ACC112 (cell line): ENCODE measurements around the gene PCDHB15.
"Not testable (repeated sequence)": the region's sequence is repeated elsewhere in the genome, so short reads cannot be mapped to it uniquely, and the experiment has no call there.

Source experiments
- H2AFZ ChIP-seq: fragments of 200-600 bp; sonication (generic); one replicate; pipeline ENCODE4 v1.6.0; 2017; ENCODE audit warnings: antibody characterized with exemption, low read length; ENCODE audit not compliant: unreplicated experiment
- H3K27ac ChIP-seq: fragments of 200-600 bp; sonication (generic); 2 replicates; pipeline ENCODE4 v1.5.1; 2014; ENCODE audit warnings: low read depth, mild to moderate bottlenecking, antibody characterized with exemption, low read length, moderate library complexity
- H3K27me3 ChIP-seq: fragments of 200-600 bp; sonication (generic); 2 replicates; pipeline ENCODE4 v1.6.1; 2014; ENCODE audit warnings: mild to moderate bottlenecking, antibody characterized with exemption, low read length, moderate library complexity, mixed read lengths; ENCODE audit not compliant: insufficient read depth
- H3K36me3 ChIP-seq: fragments of 200-600 bp; sonication (generic); 2 replicates; pipeline ENCODE4 v1.6.1; 2016; ENCODE audit warnings: mild to moderate bottlenecking, antibody characterized with exemption, low read length, moderate library complexity, mixed read lengths; ENCODE audit not compliant: insufficient read depth
- H3K4me1 ChIP-seq: fragments of 200-600 bp; sonication (generic); one replicate; pipeline ENCODE4 v1.6.1; 2016; ENCODE audit warnings: low read length, mixed read lengths; ENCODE audit not compliant: insufficient read depth, unreplicated experiment, control insufficient read depth
- H3K4me3 ChIP-seq: fragments of 200-600 bp; sonication (generic); 2 replicates; pipeline ENCODE4 v1.5.1; 2014; ENCODE audit warnings: mild to moderate bottlenecking, low read depth, low read length
- H3K79me2 ChIP-seq: fragments of 200-600 bp; sonication (generic); one replicate; pipeline ENCODE4 v1.6.0; 2016; ENCODE audit warnings: low read length; ENCODE audit not compliant: control insufficient read depth, unreplicated experiment, insufficient read depth

The PCDHB15 gene

DNA sequence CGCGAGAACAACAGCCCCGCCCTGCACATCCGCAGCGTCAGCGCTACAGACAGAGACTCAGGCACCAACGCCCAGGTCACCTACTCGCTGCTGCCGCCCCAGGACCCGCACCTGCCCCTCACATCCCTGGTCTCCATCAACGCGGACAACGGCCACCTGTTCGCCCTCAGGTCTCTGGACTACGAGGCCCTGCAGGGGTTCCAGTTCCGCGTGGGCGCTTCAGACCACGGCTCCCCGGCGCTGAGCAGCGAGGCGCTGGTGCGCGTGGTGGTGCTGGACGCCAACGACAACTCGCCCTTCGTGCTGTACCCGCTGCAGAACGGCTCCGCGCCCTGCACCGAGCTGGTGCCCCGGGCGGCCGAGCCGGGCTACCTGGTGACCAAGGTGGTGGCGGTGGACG lies 29.7 kb upstream of the PCDHB15 start:
- not testable (repeated sequence) for H3K36me3 ChIP-seq, H2AFZ ChIP-seq, H3K4me1 ChIP-seq, H3K4me3 ChIP-seq, H3K79me2 ChIP-seq, H3K27ac ChIP-seq
- H3K27me3 ChIP-seq = peaks cover 16% of the 10 kb centered on the region; the same call in 1 of the 2 replicates

DNA sequence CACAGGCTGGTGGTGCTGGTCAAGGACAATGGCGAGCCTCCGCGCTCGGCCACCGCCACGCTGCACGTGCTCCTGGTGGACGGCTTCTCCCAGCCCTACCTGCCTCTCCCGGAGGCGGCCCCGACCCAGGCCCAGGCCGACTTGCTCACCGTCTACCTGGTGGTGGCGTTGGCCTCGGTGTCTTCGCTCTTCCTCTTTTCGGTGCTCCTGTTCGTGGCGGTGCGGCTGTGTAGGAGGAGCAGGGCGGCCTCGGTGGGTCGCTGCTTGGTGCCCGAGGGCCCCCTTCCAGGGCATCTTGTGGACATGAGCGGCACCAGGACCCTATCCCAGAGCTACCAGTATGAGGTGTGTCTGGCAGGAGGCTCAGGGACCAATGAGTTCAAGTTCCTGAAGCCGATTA lies 29.2 kb upstream of the PCDHB15 start:
- H3K36me3 ChIP-seq, H3K4me1 ChIP-seq, H3K27ac ChIP-seq, H3K79me2 ChIP-seq, H3K4me3 ChIP-seq, H2AFZ ChIP-seq: not testable (repeated sequence)
- peaks cover 16% of the 10 kb centered on the region; the same call in 1 of the 2 replicates for H3K27me3 ChIP-seq

DNA sequence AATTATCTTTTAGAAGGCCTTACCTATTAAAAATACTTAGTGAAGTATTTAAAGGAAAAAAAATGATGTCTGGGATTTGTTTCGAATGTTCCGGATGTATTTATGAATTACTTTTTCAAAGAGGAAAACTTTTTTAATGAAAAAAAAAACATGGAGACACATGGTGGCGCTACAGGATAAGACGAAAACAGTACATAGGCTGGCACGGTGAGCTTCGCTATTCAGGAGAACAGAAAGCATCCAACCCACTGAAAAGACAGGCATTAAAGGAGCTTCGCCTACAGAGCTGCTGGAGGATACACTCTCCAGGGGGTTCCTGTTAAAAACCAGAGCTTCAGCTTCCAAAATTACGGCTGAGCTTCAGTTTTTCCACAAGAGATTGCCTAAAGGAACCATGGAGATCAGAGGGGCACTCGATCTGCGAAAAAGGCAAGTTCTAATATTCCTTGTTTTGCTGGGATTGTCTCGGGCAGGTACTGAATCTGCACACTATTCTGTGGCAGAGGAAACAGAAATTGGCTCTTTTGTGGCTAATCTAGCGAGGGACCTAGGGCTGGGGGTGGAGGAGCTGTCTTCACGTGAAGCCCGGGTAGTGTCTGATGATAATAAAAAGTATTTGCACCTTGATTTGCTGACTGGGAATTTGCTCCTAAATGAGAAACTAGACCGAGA lies 21.9 kb upstream of the PCDHB15 start, which contains the start of gene PCDHB14:
Gene PCDHB14 (plus strand): TSS at position 232 of the 672 bp plus-strand sequence. CDS start 163 bp downstream, at position 395.
- Histone ChIP-seq H3K79me2 (no peaks in the 10 kb centered on the region), H2AFZ (no peak within 1 kb of the TSS), H3K27me3 (peaks cover 33% of the 10 kb centered on the region), H3K27ac (no peak within 1 kb of the TSS), H3K4me1 (no peaks in the 10 kb centered on the region), H3K4me3 (peak within 1 kb of the TSS; percentile 70), H3K36me3 (no peaks in the 10 kb centered on the region)

DNA sequence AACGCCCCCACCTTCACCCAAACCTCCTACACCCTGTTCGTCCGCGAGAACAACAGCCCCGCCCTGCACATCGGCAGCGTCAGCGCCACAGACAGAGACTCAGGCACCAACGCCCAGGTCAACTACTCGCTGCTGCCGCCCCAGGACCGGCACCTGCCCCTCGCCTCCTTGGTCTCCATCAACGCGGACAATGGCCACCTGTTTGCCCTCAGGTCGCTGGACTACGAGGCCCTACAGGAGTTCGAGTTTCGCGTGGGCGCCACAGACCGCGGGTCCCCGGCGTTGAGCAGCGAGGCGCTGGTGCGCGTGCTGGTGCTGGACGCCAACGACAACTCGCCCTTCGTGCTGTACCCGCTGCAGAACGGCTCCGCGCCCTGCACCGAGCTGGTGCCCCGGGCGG lies 20.4 kb upstream of the PCDHB15 start:
- not testable (repeated sequence) for H3K27ac ChIP-seq

DNA sequence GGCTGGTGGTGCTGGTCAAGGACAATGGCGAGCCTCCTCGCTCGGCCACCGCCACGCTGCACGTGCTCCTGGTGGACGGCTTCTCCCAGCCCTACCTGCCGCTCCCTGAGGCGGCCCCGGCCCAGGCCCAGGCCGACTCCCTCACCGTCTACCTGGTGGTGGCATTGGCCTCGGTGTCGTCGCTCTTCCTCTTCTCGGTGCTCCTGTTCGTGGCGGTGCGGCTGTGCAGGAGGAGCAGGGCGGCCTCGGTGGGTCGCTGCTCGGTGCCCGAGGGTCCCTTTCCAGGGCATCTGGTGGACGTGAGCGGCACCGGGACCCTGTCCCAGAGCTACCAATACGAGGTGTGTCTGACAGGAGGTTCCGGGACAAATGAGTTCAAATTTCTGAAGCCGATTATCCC lies 19.8 kb upstream of the PCDHB15 start:
- peaks cover 33% of the 10 kb centered on the region for H3K27me3 ChIP-seq
- H3K36me3 ChIP-seq, H3K27ac ChIP-seq, H2AFZ ChIP-seq, H3K4me3 ChIP-seq, H3K4me1 ChIP-seq, H3K79me2 ChIP-seq: not testable (repeated sequence)

More for the DNA sequence above, 20.4 kb upstream of the PCDHB15 start:
- not testable (repeated sequence) for H3K4me3 ChIP-seq, H3K4me1 ChIP-seq, H3K79me2 ChIP-seq, H3K36me3 ChIP-seq, H2AFZ ChIP-seq
- peaks cover 33% of the 10 kb centered on the region for H3K27me3 ChIP-seq

DNA sequence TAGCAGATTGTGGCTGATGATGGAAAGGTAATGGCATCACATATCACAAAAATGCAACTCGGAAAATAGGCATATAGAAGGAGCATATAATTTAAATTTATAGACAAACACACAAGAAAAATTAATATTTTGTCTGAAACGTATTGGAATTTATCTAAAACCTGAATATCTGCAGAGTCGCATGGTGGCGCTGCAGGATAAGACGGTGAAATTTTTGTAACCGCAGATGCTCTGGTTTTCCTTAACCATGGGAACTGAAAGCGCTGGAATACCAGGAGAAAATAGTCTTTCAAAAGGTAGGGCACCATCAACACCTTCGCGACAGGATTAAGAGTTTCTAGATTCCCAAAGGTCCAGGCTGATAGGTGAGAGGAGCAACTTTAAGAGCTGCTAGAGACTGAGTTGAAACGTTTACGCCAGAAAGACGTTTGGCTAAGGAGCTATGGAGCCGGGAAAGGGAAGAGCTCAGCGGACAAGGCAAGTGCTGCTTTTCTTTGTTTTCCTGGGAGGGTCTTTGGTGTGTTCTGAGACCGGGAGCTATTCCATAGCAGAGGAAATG lies 11.0 kb upstream of the PCDHB15 start:
- no peaks in the 10 kb centered on the region for H3K79me2 ChIP-seq
- no peaks in the 10 kb centered on the region for H3K36me3 ChIP-seq
- H3K4me3 ChIP-seq = peak overlapping the region; percentile 54
- H3K27ac ChIP-seq = no peak overlapping the region
- H3K4me1 ChIP-seq = no peaks in the 10 kb centered on the region
- peaks cover 41% of the 10 kb centered on the region for H3K27me3 ChIP-seq
- no peak overlapping the region for H2AFZ ChIP-seq

GRCh38 chr5:141235922-141236321 lies 9.3 kb upstream of the PCDHB15 start:
- not testable (repeated sequence) for H3K79me2 ChIP-seq

GRCh38 chr5:141236516-141237313 lies 8.5 kb upstream of the PCDHB15 start:
- no peaks in the 10 kb centered on the region for H3K79me2 ChIP-seq
- H3K4me1 ChIP-seq = no peaks in the 10 kb centered on the region
- H3K27me3 ChIP-seq = peaks cover 62% of the 10 kb centered on the region
- H2AFZ ChIP-seq = no peak overlapping the region
- H3K4me3 ChIP-seq = no peak overlapping the region
- no peak overlapping the region for H3K27ac ChIP-seq
- no peaks in the 10 kb centered on the region for H3K36me3 ChIP-seq

More at GRCh38 chr5:141235922-141236321, 9.3 kb upstream of the PCDHB15 start:
- H3K36me3 ChIP-seq, H3K4me3 ChIP-seq, H2AFZ ChIP-seq, H3K27ac ChIP-seq, H3K4me1 ChIP-seq: not testable (repeated sequence)
- H3K27me3 ChIP-seq = peaks cover 57% of the 10 kb centered on the region

DNA sequence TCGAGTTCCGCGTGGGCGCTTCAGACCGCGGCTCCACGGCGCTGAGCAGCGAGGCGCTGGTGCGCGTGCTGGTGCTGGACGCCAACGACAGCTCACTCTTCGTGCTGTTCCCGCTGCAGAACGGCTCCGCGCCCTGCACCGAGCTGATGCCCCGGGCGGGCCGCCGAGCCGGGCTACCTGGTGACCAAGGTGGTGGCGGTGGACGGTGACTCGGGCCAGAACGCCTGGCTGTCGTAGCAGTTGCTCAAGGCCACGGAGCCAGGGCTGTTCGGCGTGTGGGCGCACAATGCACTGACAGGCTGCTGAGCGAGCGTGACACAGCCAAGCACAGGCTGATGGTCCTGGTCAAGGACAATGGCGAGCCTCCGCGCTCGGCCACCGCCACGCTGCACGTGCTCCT lies 3.7 kb upstream of the PCDHB15 start:
- H3K27ac ChIP-seq = no peak overlapping the region
- H3K4me1 ChIP-seq = no peaks in the 10 kb centered on the region
- H2AFZ ChIP-seq = no peak overlapping the region
- H3K36me3 ChIP-seq = no peaks in the 10 kb centered on the region
- H3K27me3 ChIP-seq = peaks cover 55% of the 10 kb centered on the region; the same call in 1 of the 2 replicates
- no peaks in the 10 kb centered on the region for H3K79me2 ChIP-seq
- H3K4me3 ChIP-seq = no peak overlapping the region

DNA sequence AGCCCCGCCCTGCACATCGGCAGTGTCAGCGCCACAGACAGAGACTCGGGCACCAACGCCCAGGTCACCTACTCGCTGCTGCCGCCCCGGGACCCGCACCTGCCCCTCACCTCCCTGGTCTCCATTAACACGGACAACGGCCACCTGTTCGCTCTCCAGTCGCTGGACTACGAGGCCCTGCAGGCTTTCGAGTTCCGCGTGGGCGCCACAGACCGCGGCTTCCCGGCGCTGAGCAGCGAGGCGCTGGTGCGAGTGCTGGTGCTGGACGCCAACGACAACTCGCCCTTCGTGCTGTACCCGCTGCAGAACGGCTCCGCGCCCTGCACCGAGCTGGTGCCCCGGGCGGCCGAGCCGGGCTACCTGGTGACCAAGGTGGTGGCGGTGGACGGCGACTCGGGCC lies 1.8 kb downstream of the PCDHB15 start:
- not testable (repeated sequence) for H3K79me2 ChIP-seq, H2AFZ ChIP-seq, H3K4me3 ChIP-seq, H3K36me3 ChIP-seq, H3K4me1 ChIP-seq, H3K27ac ChIP-seq
- peaks cover 15% of the 10 kb centered on the region; the same call in 1 of the 2 replicates for H3K27me3 ChIP-seq
